Testis (tissue), 2 donors: ENCODE results near the gene ST3GAL6.

Experiments
- POLR2A ChIP-seq: fragments of 450-650 bp; IDR thresholded peaks from one replicate; pipeline ENCODE4 v1.6.1; 2017; ENCODE audit warnings: antibody characterized with exemption, mild to moderate bottlenecking, moderate library complexity
- TF ChIP-seq, protein P1 (sequence below), 3 experiments: fragments of 450-650 bp in 2 of 3; fragments of 200-600 bp in 1 of 3; sonication (generic) in 1 of 3; IDR thresholded peaks; one replicate each; pipeline ENCODE4 v1.5.1; 2016 to 2019; ENCODE audit warnings: antibody characterized with exemption in 3 of 3, mild to moderate bottlenecking in 2 of 3, moderate library complexity in 1 of 3

- no peak for TF ChIP-seq POLR2A
- TF ChIP-seq, protein P1, sequence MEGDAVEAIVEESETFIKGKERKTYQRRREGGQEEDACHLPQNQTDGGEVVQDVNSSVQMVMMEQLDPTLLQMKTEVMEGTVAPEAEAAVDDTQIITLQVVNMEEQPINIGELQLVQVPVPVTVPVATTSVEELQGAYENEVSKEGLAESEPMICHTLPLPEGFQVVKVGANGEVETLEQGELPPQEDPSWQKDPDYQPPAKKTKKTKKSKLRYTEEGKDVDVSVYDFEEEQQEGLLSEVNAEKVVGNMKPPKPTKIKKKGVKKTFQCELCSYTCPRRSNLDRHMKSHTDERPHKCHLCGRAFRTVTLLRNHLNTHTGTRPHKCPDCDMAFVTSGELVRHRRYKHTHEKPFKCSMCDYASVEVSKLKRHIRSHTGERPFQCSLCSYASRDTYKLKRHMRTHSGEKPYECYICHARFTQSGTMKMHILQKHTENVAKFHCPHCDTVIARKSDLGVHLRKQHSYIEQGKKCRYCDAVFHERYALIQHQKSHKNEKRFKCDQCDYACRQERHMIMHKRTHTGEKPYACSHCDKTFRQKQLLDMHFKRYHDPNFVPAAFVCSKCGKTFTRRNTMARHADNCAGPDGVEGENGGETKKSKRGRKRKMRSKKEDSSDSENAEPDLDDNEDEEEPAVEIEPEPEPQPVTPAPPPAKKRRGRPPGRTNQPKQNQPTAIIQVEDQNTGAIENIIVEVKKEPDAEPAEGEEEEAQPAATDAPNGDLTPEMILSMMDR (IDR thresholded peaks at IDR 0.05) = no peak
These were observed 1.4 kb upstream of the ST3GAL6 start for GRCh38 chr3:98761643-98762229.
